ENCODE measurements around the gene ARHGAP44. TPM values are rescaled to one million over a fixed set of nuclear protein-coding genes. Genes with fewer than 3 reads are reported as not detected.

The ARHGAP44 gene
- total and polyA plus RNA-seq, 8 donors, result 2.8 to 239 (median 7.4) TPM

- Histone ChIP-seq H3K9me3 (peaks cover 0 to 26% (median 17%) of the 10 kb centered on the region in 4 donors), H3K27me3 (no peaks in the 10 kb centered on the region), H3K4me1 (no peaks in the 10 kb centered on the region), H3K4me3 (no peak overlapping the region), H3K27ac (no peak overlapping the region), H3K36me3 (no peaks in the 10 kb centered on the region)
- TF ChIP-seq CTCF (IDR thresholded peaks at IDR 0.05) (no peak), POLR2AphosphoS5 (IDR thresholded peaks at IDR 0.05) (no peak), POLR2A (IDR thresholded peaks at IDR 0.05) (no peak), EP300 (IDR thresholded peaks at IDR 0.05) (no peak)
- 90 to 100% (median 96%) methylated on average over 1 of the region's 1 CpG for WGBS, 5 donors
- DNase-seq, result no peak
- intact Hi-C loops (cut with DNase I; ENCODE audit: low total_unique reads), result no loop called here
Measured at GRCh38 chr17:13035420-13035819, 246.1 kb downstream of the ARHGAP44 start.

- H3K36me3 ChIP-seq, result no peaks in the 10 kb centered on the region
- no peak overlapping the region for H3K4me3 ChIP-seq
- H3K27me3 ChIP-seq, result no peaks in the 10 kb centered on the region
- intact Hi-C loops (cut with DNase I; ENCODE audit: low total_unique reads), result no loop called here
- no peaks in the 10 kb centered on the region for H3K4me1 ChIP-seq
- H3K9me3 ChIP-seq, result peaks cover 0 to 26% (median 17%) of the 10 kb centered on the region in 4 donors
- TF ChIP-seq POLR2AphosphoS5 (IDR thresholded peaks at IDR 0.05), result no peak
- TF ChIP-seq POLR2A (IDR thresholded peaks at IDR 0.05), result no peak
- no peak for TF ChIP-seq EP300 (IDR thresholded peaks at IDR 0.05)
- TF ChIP-seq CTCF (IDR thresholded peaks at IDR 0.05), result no peak
- no peak overlapping the region for H3K27ac ChIP-seq
- DNase-seq, result no peak
Measured at GRCh38 chr17:13036751-13037150, 247.5 kb downstream of the ARHGAP44 start.

GRCh38 chr17:13038931-13039665, 249.8 kb downstream of the ARHGAP44 start:
- intact Hi-C loops (cut with DNase I; ENCODE audit: low total_unique reads), result no loop called here
- H3K9me3 ChIP-seq, result peaks cover 0 to 26% (median 17%) of the 10 kb centered on the region in 4 donors
- TF ChIP-seq POLR2AphosphoS5 (IDR thresholded peaks at IDR 0.05), result no peak
- no peak for TF ChIP-seq EP300 (IDR thresholded peaks at IDR 0.05)
- no peak for TF ChIP-seq POLR2A (IDR thresholded peaks at IDR 0.05)
- TF ChIP-seq CTCF (IDR thresholded peaks at IDR 0.05), result no peak

More at GRCh38 chr17:13038931-13039665, 249.8 kb downstream of the ARHGAP44 start:
- Histone ChIP-seq H3K27ac (no peak overlapping the region), H3K4me1 (no peaks in the 10 kb centered on the region), H3K4me3 (no peak overlapping the region), H3K36me3 (no peaks in the 10 kb centered on the region), H3K27me3 (no peaks in the 10 kb centered on the region)
- WGBS, 5 donors, result 82 to 95% (median 91%) methylated on average over 4 of the region's 4 CpGs
- no peak for DNase-seq

Small RNAs within 50 kb of the gene (small RNA-seq; reads per million reads assigned to genes)
- 0 reads per million in 4 donors for gene MIR1269B

Other genes starting within 250 kb of the ARHGAP44 start
- gene MYOCD, start 123.6 kb upstream of the ARHGAP44 start, total RNA-seq, result 10 to 100 TPM in 4 of 5 donors, 1 to 10 TPM in 1; 1.4 to 61.4 (median 35.1) TPM
- 1 to 10 TPM; 2.3 to 5.2 (median 3.3) TPM for gene MYOCD, start 123.6 kb upstream of the ARHGAP44 start, polyA plus RNA-seq
- gene ELAC2, start 228.5 kb downstream of the ARHGAP44 start, total RNA-seq, result 100 to 1,000 TPM in 1 of 5 donors, 10 to 100 TPM in 4; 53.9 to 156 (median 87.0) TPM
- gene ELAC2, start 228.5 kb downstream of the ARHGAP44 start, polyA plus RNA-seq, result 10 to 100 TPM; 20.5 to 30.6 (median 25.2) TPM

Data from stomach (tissue), 9 donors.